Left renal cortex interstitium (tissue), 4 donors: ENCODE data around the gene EGFL7. TPM values are rescaled to one million over a fixed set of nuclear protein-coding genes. Genes with fewer than 3 reads are reported as not detected.

Experiments used
- DNase-seq, 4 donors: peaks; one replicate each; pipeline ENCODE4 v3.0.0-alpha.2; 2013; ENCODE audit warnings: low read depth in 4 of 4, low spot score in 2 of 4, missing footprints in 1 of 4
- polyA plus RNA-seq, 4 donors: library from polyadenylated mRNA; unstranded; fragments of 120-200 nt; gene quantifications; one replicate each; pipeline ENCODE4 v1.2.1, GENCODE V29; 2013; ENCODE audit not compliant: insufficient read length in 4 of 4

Gene EGFL7
- polyA plus RNA-seq: 10 to 100 TPM; 50.5 to 85.7 (median 72.4) TPM

DNA sequence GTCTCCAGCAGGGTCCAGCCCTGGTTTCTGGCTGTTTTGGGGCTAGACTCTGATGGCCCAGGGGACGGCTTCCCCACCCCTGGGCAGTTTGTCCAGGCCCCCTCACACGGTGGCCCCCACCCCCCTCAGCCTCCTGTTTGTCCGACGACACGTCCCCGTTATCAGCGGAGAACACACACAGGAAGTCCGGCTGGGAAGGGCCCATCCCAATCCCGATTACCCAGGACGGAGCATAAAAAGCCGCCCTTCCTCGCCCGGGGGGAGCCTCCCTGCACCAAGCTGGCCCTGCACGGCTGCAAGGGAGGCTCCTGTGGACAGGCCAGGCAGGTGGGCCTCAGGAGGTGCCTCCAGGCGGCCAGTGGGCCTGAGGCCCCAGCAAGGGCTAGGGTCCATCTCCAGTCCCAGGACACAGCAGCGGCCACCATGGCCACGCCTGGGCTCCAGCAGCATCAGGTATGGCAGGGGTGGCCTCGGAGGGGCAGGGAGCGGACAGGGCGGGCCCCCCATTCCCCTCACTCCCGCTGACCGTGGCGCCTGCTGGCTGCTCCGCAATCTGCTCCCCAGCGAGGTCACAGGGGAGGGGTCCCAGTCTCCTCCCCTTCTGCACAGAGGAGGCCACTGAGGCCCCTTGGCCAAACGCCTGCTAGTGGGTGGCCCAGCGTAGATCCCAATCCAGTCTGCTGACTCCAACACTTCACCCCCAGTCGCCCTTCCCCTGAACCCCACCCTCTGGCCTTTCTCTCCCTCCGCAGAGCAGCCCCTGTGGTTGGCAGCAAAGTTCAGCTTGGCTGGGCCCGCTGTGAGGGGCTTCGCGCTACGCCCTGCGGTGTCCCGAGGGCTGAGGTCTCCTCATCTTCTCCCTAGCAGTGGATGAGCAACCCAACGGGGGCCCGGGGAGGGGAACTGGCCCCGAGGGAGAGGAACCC is at the start of gene EGFL7:
Gene EGFL7 (plus strand): TSS at position 261 of the 926 bp plus-strand sequence. CDS start 5,367 bp downstream, outside the sequence.
- no peak for DNase-seq

DNA sequence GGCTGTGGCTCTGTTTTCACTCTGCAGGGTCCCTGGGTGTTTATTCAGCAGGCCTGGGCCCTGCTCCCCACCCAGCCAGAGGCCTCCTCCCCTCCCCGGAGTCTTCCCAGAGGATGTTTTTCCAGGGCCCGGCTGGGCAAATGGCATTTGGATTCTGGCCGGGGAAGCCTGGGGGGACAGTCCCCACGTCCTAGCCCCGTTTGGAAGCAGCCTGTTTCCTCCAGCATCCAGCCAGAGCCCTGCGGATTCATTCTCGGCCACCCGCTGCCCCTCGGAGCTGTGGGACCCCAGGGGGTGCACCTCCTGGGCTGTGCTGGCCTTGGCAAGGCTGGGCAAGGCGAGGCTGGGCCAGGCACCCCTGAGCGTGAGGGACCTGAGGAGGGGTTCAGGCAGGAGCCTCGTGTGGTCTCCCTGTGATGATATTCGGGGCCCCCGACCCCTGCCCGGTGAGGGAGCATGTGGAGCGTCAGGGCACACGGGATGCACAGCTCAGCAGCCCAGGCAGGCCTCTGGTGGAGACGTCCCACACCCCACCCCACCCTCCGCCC is 48.8 kb upstream of the EGFL7 start:
- no peak for DNase-seq

DNA sequence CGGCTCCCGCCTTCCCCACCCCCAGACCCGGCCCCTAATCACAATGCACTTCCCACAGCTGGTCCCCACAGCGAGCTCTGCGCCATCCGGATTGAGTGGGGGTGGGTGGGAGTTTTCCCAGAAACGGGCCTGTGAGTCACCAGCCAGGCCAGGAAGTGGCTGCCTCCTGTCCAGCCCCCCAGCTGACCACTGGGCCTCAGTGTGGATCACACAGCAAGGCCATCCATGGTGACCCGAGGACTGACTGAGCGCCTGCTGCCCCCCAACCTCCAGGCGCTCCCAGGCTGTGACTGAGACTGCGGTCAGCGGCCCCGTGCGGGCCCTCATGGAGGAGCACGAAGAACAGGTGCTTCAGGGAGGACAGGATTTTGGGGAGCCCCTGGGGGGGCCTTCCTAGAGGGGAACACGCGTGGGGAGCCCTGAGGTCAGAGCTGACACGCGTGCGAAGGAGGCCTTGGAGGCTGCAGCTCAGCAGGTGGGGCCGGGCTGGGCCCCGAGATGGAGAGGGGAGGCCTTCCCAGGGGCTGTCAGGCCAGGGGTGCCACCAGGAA is 48.3 kb upstream of the EGFL7 start:
- no peak for DNase-seq

DNA sequence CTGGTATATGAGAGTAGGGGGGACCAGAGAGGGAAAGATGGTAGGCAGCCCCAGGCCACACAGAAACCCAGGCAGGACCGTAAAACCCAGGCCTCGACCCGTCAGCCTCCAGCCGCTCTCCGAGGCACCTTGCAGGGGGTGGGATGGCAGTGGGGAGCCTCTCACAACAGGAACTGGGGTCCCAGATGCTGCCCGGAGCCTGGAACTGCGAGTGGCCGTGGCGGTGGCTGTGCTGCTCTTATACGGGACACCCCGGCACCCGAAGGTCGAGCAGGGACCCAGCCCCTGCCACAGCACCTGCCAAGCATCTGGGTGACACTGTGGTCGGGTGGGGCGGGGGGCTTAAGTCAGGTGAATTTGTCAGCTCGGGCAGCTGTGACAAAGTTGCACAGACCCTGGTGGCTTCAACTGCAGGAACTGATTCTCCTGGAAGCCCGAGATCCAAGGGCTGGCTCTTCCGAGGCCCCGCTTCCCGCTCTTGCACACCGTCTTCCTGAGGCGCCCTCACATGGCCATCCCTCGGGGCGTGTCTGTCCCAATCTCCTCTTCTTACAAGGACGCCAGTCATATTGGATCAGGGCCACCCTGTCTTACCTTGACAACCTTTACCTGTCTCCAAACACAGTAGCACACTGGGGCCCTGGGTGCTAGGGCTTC is 47.6 kb upstream of the EGFL7 start:
- no peak for DNase-seq

DNA sequence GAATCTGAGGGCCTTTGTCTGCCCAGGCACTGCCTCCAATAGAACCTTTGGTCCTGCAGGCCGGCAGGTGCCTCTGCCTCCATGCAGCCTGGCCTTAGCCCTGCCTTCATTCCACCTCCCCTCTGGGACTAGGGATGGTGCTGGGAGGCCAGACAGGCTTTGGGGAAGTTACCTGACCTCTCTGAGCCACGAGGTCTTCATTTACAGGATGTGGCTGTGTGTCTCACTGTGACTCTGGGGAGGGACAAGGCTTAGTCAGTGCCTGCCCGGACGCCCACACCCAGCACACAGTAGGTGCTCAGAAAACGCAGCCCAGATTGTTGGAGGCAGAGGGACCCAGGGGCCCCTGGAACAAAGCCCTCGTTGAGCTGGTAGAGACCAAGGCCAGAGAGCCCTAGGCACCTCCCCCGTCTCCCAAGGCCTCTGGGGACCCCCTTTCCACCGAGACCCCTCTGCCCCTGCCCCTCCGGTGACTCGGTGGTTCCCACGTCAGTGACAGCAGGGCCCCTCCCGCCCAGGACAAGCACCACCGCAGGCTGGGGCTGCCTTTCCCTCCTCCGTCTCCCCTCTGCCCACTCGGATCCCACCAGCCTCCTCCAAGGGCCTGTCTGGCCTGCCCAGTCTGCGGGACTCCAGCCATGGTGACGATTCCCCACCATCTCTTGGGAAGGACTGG is 46.9 kb upstream of the EGFL7 start:
- DNase-seq: no peak

DNA sequence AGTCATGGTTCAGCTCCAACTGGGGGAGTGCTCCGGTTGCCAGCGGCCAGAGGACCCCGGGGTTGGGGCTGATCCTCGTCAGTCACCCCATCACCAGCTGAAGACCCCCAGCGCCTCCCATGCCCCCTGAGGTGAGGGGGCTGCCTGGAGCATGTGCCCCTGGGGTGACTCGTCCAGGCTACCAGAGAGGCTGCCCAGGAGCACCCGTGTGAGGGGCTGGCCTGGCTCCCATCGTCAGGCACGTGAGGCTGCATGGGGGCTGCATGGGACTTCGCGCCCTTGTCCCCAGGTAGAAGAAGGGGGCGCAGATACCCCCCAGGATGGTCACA is 46.4 kb upstream of the EGFL7 start:
- DNase-seq: no peak

DNA sequence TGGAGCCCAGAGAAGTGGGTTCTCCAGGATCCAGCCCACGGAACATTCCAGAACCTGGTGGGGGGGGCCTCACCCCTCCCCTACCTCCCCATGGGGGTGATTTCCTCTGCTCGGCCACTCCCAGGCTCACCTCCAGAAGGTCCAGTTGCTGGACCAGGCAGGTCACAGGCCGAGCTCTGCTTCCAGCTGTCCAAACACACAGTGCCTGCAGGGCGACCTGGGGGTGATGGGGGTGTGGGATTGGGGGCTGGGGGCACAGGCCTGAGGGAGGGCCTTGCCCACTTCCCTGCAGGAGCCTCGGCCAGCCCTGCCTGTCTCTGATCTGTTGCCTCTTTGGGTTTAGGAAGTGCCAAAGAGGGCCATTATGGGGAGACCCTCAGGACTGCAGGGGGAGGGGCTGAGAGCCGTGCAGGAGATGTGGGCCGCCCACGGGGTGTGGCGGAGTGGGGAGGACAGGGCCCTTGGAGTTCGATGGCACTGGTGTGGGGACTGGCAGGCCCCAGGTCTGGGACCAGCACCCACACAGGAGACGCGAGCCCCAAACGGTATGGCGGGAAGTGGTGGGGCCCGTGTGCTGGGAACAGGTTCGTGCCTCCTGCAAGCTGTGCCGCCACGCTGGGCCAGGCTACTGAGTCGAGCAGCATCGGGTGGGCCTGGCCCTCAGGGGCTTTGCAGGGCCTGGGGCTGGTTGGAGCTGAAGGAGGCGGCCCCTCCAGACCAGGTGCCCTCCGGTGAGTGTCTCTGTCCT is 45.6 kb upstream of the EGFL7 start:
- DNase-seq: no peak

DNA sequence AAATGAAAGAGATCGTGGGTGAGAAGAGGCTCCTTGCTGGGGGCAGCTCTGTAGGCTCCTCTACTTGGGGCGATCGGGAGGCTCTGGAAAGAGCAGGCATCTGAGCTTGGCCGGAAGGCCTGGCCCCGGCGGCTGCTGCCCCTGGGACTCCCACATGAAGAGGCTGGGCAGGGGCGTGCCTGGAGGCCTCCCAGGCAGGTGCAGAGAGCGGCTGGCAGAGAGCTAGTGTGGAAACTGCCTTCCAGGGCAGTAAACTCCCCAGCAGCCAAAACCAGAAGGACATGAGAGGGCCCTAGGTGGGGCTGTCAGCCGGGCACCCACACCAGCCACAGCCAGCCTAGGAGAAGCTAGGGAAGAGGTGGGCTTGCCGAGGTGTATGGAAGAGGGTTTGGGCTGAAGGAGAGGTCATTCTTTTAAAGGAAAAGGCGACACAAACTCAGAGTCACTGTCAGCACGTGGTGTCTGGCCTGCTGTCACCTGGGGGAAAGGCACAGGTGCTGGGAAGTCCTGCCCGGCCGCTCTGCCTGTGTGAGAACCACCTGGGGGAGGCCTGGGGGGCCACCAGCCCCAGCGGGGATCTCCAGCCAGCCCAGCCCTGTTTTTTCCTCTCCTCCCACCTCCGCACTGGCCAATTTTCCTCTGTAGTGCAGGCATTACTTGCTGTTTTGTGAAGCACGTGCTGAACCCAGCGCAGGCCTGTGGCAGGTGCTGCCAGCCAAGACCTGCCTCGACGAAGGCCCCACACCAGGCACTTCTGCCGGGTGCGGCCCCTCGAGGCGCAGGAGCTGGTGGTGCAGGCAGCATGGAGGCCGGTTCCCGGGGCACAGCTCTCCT is 44.8 kb upstream of the EGFL7 start:
- DNase-seq: no peak

DNA sequence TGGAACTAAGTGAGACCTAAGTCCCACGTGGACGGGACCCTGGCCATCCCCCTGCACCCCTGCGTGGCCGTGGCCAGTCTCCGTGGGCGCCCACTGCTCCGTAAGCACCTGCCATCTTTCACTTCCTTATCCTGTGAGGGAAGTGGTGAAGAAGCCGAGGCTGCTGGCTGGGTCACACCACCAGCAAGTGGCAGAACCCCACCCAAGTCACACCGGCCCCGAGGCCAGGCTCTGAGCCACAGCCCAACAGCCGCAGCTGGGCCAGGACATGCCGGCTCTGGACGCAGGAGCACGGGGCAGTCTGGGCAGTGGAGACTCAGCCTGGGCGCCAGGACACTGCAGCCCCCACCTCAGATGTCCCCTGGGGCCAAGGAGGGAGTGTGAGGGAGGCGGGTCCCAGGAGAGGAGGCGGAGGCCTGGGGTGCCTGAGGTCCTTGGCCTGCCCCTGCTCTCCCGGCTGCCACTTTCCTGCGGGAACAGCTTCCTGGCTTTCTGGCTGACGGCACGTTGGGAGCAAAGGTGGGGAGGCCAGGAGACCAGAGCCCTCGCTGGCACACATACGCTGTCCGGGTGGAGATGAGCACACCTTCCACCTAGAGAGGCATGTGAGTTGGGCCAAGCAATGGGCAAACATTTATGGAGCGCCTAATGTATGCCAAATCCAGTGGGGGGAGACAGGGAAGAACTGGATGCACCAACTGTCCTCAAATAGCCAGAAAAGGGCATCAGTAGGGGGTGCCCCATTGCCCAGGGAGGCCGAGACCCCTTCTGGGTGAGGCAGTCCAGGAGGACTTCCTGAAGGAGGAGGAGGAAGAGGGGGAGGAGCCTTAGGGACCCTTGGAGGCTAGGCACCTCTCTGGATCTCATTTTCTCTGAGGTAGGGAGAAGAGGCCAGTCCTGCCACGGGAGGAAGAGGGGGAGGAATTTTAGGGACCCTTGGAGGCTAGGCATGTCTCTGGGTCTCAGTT is 43.9 kb upstream of the EGFL7 start:
- DNase-seq: no peak

DNA sequence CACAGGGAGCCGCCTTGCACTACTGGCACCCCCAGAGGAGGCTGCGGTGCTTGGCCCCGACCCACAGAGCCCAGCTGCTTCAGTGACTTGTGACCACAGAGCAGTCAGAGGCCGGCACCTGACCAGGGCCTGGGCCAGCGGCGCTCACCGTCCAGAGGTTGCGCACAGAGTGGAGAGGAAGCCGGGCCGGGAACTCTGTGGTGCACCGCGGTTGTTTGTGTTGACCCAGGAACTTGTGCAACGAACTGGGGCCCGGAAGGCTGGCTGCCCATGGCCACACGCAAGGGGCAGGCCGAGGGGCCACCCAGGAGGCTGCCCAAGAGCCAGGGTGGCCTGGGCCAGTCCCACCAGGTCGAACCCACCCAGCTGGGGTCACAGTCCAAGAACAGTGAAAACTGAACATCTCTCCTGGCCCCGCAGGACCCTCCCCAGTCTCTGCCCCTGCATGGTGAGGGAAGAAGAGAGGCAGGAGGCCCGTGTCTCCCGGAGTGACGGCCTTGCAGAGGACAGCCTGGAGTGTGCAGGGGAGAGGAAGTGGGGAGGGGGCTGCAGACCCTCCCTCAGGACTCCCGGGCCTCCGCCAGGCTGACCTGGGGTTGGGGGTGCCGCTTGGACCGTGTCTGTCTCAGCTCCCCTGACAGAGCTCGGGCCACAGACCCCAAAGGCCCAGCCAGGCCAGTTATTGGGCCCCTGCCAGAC is 42.8 kb upstream of the EGFL7 start:
- no peak for DNase-seq

DNA sequence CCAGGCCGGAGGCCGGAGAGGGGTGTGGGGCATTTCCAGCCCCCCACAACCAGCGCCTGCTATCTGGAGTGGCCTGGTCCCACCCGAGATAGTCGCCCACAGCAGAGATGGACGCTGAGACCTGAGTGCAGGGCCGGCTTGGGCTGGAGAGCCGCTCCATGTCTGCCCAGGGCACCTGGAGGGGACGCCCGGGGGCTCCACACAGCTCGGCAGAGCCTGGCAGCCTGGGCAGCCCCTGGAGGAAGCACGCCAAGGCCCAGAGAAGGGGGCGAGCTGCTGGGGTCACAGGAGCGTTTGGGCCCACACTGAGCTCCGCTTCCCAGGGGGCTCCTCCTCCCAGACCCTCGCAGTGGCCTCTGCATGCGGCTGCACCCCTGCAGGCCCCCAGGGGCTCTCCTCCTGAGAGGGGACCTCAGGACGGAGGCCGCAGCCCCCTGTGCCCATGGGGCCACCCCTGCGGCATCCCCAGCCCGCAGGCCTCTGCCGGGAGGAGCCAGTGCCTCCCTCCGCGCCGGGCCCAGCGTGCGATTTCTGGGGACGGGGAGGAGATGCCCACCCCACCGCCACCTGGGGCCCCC is 42.2 kb upstream of the EGFL7 start:
- no peak for DNase-seq

DNA sequence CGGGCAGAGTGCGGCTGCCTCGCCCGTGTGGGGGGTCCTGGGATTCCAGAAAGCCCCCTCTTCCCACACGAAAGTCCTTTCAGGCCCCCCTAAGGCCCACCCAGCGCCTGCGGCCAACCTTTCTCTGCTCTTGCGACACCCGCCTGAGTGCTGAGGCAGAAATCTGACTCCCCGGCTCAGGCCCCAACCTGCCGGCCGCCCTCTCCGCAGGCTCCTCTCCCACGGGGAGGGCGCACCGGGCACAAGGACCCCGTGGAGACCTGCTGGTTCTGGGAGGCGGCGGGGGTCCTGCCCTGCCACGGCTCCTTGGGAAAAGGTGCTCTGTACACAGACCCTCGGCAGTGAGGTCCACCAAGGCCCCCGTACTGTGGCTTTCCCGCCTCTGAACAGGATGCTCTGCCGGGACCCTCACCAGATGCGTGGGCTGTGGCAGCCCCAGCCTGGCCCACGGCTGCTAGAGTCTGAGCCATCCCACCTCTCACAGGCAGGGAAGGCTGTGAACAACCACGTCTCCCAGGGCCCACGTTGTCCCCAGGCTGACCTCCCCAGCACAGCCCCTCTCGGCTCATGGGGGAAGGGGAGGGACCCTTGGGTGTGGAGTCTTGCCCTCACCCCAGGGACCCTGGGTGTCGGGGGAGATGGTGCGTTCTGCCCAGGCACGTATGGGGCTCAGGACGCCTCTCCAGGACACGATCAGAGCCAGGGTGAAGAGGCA is 41.5 kb upstream of the EGFL7 start:
- DNase-seq: no peak

DNA sequence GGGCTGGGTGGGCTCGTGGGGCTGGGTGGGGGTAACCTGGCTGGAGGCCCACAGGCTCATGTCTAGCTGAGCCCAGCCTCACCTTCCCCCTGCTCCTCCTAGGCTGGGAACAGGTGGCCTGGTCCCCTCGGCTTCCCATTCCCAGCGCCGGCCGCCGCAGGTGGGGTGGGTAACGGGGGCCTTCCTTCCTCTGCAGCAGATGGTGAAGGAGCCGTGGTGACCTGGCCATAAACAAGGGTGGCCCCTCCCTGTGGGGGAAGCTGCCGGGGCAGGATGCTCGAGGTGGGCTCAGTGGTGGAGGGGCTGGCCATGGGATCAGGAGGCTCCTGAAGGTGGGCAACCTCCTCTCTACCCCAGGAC is 41.0 kb upstream of the EGFL7 start:
- DNase-seq: no peak

DNA sequence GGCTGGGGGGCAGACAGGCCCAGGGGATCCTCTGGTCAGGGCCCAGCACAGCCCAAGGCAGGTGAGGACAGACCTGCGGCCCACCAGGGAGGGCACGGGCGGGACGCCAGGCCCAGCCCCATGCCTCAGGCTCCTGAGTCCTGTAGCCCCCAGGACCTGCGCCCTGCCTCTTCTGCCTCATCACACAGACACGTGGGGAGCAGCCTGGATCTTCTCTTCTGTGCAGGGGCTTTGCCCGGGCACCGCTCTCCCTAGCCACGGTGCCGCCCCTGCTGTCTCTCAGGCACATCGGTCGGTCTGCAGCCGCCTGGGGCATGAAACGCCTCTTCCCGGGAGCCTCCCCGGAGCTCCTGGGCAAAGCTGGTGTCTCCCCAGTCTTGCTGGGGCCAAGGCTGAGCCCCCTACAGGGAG is 40.2 kb upstream of the EGFL7 start:
- DNase-seq: no peak

DNA sequence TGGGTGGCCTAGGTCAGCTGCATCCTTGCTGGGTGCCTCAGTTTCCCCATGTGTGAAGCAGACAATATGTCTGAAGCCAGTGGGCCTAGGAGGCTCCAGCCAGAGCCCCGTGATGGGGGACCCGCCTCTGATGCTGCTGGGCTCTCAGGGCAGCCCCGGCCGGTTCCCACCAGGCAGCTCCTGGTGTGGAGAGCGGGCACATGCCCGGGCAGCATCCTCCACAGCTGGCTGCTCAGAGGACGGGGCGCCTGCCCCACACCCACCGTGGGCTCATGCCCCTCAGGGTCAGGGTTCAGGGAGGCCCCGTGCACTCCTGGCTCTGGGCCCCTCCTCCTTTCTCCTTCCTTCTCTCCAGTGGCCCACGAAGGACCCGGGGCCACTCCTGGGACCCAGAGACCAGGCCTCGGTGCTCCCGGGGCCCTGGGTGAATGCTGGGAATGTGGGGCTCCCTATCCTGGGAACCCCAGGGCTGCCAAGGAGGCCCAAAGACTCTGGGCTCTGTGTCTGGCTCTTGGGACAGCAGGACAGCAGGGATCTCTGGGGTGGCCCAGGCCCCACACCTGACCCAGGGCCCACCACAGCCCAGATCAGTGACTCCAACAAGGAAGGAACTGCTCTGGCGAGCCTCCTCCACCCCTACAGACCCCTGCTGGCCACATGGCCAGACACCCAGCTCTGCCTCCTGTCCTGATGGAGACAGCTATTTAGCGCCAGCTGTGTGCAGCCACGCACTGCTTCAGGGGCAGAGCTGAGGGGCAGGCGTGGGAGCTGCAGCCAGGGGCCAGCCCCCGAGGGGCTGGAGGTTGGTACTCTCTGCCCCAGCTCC is 39.5 kb upstream of the EGFL7 start:
- DNase-seq: no peak

DNA sequence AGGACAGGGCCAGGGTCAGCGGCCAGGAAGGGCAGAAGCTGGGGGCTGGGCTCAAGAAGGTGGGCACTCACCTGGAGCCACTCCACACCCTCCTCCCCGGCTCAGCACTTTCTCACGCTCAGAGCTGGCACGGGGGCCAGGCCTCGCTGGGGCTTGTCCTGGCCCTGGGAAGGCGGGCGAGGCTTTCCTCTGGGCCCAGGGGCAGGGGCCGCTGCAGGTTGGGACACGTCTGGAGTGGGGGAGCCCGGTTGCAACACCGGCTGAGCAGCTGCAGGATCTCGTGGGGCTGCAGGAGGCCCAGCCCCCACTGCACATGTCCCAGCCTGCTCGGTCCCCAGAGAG is 38.9 kb upstream of the EGFL7 start:
- no peak for DNase-seq
